DND-41 (cell line): ENCODE data around the gene ADGB.

ENCODE experiments used
- ATAC-seq: fragments of 200-7000 bp; cut with Tn5 transposase; 3 replicates; pipeline ENCODE4 v1.9.1; 2021; ENCODE audit warnings: low read depth; ENCODE audit not compliant: insufficient read depth
- DNase-seq: peaks from one replicate; pipeline ENCODE4 v3.0.0-alpha.2; 2020
- H2AFZ ChIP-seq: 2 replicates; pipeline ENCODE4 v1.6.0; 2012; ENCODE audit warnings: low read depth, low read length
- H3K27ac ChIP-seq: 2 replicates; pipeline ENCODE4 v1.5.1; 2012; ENCODE audit warnings: low read length, inconsistent platforms
- H3K27me3 ChIP-seq: fragments of 200-600 bp; sonication (generic); 2 replicates; pipeline ENCODE4 v1.6.0; 2012; ENCODE audit warnings: low read length, mild to moderate bottlenecking, inconsistent platforms; ENCODE audit not compliant: insufficient read depth, poor library complexity
- H3K36me3 ChIP-seq: 2 replicates; pipeline ENCODE4 v1.5.1; 2012; ENCODE audit warnings: low read length, inconsistent platforms; ENCODE audit not compliant: insufficient read depth
- H3K4me1 ChIP-seq: 2 replicates; pipeline ENCODE4 v1.5.1; 2012; ENCODE audit warnings: mild to moderate bottlenecking, low read length; ENCODE audit not compliant: insufficient read depth
- H3K4me2 ChIP-seq: 2 replicates; pipeline ENCODE4 v1.6.0; 2012; ENCODE audit warnings: mild to moderate bottlenecking, moderate library complexity, low read length, inconsistent platforms; ENCODE audit not compliant: insufficient read depth
- H3K4me3 ChIP-seq, 2 experiments: fragments of 200-600 bp in 1 of 2; shearing (Covaris generic) in 1 of 2; 2 replicates each; pipeline ENCODE4 v1.5.1; 2012 to 2016; ENCODE audit warnings: inconsistent platforms in 2 of 2, low read length in 2 of 2, mild to moderate bottlenecking in 2 of 2, low read depth in 1 of 2, moderate library complexity in 1 of 2
- H3K79me2 ChIP-seq: 2 replicates; pipeline ENCODE4 v1.6.0; 2012; ENCODE audit warnings: low read length, inconsistent platforms; ENCODE audit not compliant: insufficient read depth
- H3K9ac ChIP-seq: 2 replicates; pipeline ENCODE4 v1.6.0; 2012; ENCODE audit warnings: low read depth, mild to moderate bottlenecking, inconsistent platforms, low read length, moderate library complexity
- H3K9me3 ChIP-seq: 2 replicates; pipeline ENCODE4 v1.5.1; 2012; ENCODE audit warnings: low read length, moderate library complexity, mild to moderate bottlenecking, inconsistent platforms; ENCODE audit not compliant: insufficient read depth, severe bottlenecking
- H4K20me1 ChIP-seq: 2 replicates; pipeline ENCODE4 v1.6.0; 2012; ENCODE audit warnings: low read length; ENCODE audit not compliant: insufficient read depth
- CTCF ChIP-seq: IDR thresholded peaks from 2 replicates; pipeline ENCODE4 v1.5.1; 2012; ENCODE audit warnings: borderline replicate concordance, low read length, moderate library complexity, mild to moderate bottlenecking; ENCODE audit not compliant: poor library complexity, severe bottlenecking; ENCODE audit errors: extremely low read depth
- EZH2 ChIP-seq: IDR thresholded peaks from 3 replicates; pipeline ENCODE4 v1.6.1; 2012; ENCODE audit warnings: borderline replicate concordance, low read depth, mild to moderate bottlenecking, moderate library complexity, low read length, inconsistent platforms; ENCODE audit not compliant: severe bottlenecking

The ADGB gene

GRCh38 chr6:146635165-146635564, 36.4 kb downstream of the ADGB start:
- Histone ChIP-seq H2AFZ (no peak overlapping the region), H3K9me3 (no peaks in the 10 kb centered on the region), H3K27me3 (no peaks in the 10 kb centered on the region), H3K36me3 (no peaks in the 10 kb centered on the region), H4K20me1 (no peaks in the 10 kb centered on the region), H3K9ac (no peak overlapping the region), H3K4me1 (no peaks in the 10 kb centered on the region), H3K4me3 (no peak overlapping the region), H3K4me2 (no peak overlapping the region), H3K79me2 (no peaks in the 10 kb centered on the region), H3K27ac (no peak overlapping the region)
- DNase-seq (no peak), ATAC-seq (no peak)
- no peak for TF ChIP-seq EZH2
- no peak for TF ChIP-seq CTCF

DNA sequence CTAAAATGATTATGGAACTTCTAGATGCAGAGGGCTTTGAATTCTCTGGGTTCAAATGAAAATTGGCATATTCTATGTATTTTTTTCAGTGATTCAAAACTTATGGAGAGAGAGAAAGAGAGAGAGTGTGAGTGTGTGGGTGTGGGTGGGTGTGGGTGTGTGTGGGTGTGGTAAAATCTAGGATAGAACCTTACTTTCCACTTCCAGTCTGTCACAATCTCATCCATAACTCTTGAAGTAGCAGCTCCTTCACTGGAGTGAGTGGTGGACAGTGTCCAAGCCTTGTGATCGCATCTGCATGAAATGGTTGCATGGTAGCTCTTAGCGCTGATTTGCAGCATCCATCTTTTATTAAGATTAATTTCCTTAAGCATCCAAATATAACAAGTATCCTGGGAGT, 37.7 kb downstream of the ADGB start:
- TF ChIP-seq CTCF (no peak), EZH2 (no peak)
- H3K27me3 ChIP-seq = no peaks in the 10 kb centered on the region
- H3K79me2 ChIP-seq = no peaks in the 10 kb centered on the region
- no peak overlapping the region for H3K9ac ChIP-seq
- no peaks in the 10 kb centered on the region for H3K4me1 ChIP-seq
- DNase-seq = no peak
- no peak overlapping the region for H2AFZ ChIP-seq
- H3K9me3 ChIP-seq = no peaks in the 10 kb centered on the region
- H3K4me3 ChIP-seq = no peak overlapping the region
- H3K27ac ChIP-seq = no peak overlapping the region
- no peak overlapping the region for H3K4me2 ChIP-seq
- no peak for ATAC-seq
- no peaks in the 10 kb centered on the region for H4K20me1 ChIP-seq
- H3K36me3 ChIP-seq = no peaks in the 10 kb centered on the region

- ATAC-seq = no peak
- H3K79me2 ChIP-seq = no peaks in the 10 kb centered on the region
- H3K4me3 ChIP-seq = no peak overlapping the region
Observed at GRCh38 chr6:146642921-146643320, 44.1 kb downstream of the ADGB start.

More at GRCh38 chr6:146642921-146643320, 44.1 kb downstream of the ADGB start:
- no peaks in the 10 kb centered on the region for H4K20me1 ChIP-seq
- no peaks in the 10 kb centered on the region for H3K27me3 ChIP-seq
- H3K27ac ChIP-seq = no peak overlapping the region
- H3K9ac ChIP-seq = no peak overlapping the region
- no peak overlapping the region for H2AFZ ChIP-seq
- H3K36me3 ChIP-seq = no peaks in the 10 kb centered on the region
- no peaks in the 10 kb centered on the region for H3K4me1 ChIP-seq
- H3K9me3 ChIP-seq = no peaks in the 10 kb centered on the region
- DNase-seq = no peak
- TF ChIP-seq CTCF (no peak), EZH2 (no peak)
- H3K4me2 ChIP-seq = no peak overlapping the region
